H9 (cell line): ENCODE results near the gene COPS4. TPM values are rescaled to one million over a fixed set of nuclear protein-coding genes. Genes with fewer than 3 reads are reported as not detected.

ENCODE experiments used
- DNase-seq: peaks from one replicate; pipeline ENCODE4 v3.0.0-alpha.2; 2017
- H2AFZ ChIP-seq: one replicate; pipeline ENCODE4 v1.6.1; 2013; ENCODE audit warnings: mild to moderate bottlenecking, low read length, control low read depth, moderate library complexity
- H2AK5ac ChIP-seq: 2 replicates; pipeline ENCODE4 v1.6.1; 2013; ENCODE audit warnings: low read length, control low read depth, mixed read lengths; ENCODE audit not compliant: insufficient read length
- H2BK120ac ChIP-seq: one replicate; pipeline ENCODE4 v1.6.1; 2013; ENCODE audit warnings: low read depth, mild to moderate bottlenecking, low read length, control low read depth, inconsistent platforms; ENCODE audit not compliant: poor library complexity, severe bottlenecking
- H2BK12ac ChIP-seq: 2 replicates; pipeline ENCODE4 v1.6.1; 2013; ENCODE audit warnings: low read length, control low read depth, mixed read lengths, low read depth; ENCODE audit not compliant: insufficient read length
- H2BK15ac ChIP-seq: 2 replicates; pipeline ENCODE4 v1.6.1; 2013; ENCODE audit warnings: low read depth, low read length, control low read depth
- H2BK20ac ChIP-seq: one replicate; pipeline ENCODE4 v1.6.1; 2013; ENCODE audit warnings: low read depth, mild to moderate bottlenecking, low read length, control low read depth, inconsistent platforms; ENCODE audit not compliant: poor library complexity, severe bottlenecking
- H2BK5ac ChIP-seq: 2 replicates; pipeline ENCODE4 v1.6.1; 2013; ENCODE audit warnings: low read length, control low read depth, mixed read lengths; ENCODE audit not compliant: insufficient read length
- H3K14ac ChIP-seq: 2 replicates; pipeline ENCODE4 v1.6.1; 2013; ENCODE audit warnings: low read length, control low read depth; ENCODE audit not compliant: insufficient read depth
- H3K18ac ChIP-seq: 2 replicates; pipeline ENCODE4 v1.6.1; 2013; ENCODE audit warnings: low read depth, mild to moderate bottlenecking, mixed read lengths, low read length, control low read depth; ENCODE audit not compliant: insufficient read length
- H3K23ac ChIP-seq: 2 replicates; pipeline ENCODE4 v1.6.1; 2013; ENCODE audit warnings: low read length, control low read depth, mixed read lengths, low read depth; ENCODE audit not compliant: insufficient read length
- H3K23me2 ChIP-seq: 2 replicates; pipeline ENCODE4 v1.6.1; 2013; ENCODE audit warnings: low read depth, mild to moderate bottlenecking, mixed read lengths, low read length, control low read depth; ENCODE audit not compliant: insufficient read length, poor library complexity, severe bottlenecking
- H3K27ac ChIP-seq: 2 replicates; pipeline ENCODE4 v1.5.1; 2013; ENCODE audit warnings: low read length, control low read depth, mixed read lengths, low read depth; ENCODE audit not compliant: insufficient read length
- H3K27me3 ChIP-seq: 2 replicates; pipeline ENCODE4 v1.6.1; 2013; ENCODE audit warnings: low read length, control low read depth, inconsistent platforms; ENCODE audit not compliant: insufficient read depth
- H3K4ac ChIP-seq: 2 replicates; pipeline ENCODE4 v1.6.1; 2013; ENCODE audit warnings: low read depth, mild to moderate bottlenecking, control low read depth, inconsistent platforms, low read length, moderate library complexity
- H3K4me1 ChIP-seq: 2 replicates; pipeline ENCODE4 v1.6.1; 2013; ENCODE audit warnings: low read length, control low read depth, inconsistent platforms; ENCODE audit not compliant: insufficient read depth
- H3K4me2 ChIP-seq: 2 replicates; pipeline ENCODE4 v1.6.1; 2013; ENCODE audit warnings: low read length, control low read depth, mixed read lengths; ENCODE audit not compliant: insufficient read length, insufficient read depth
- H3K56ac ChIP-seq: 2 replicates; pipeline ENCODE4 v1.6.1; 2013; ENCODE audit warnings: low read depth, mild to moderate bottlenecking, mixed read lengths, low read length, control low read depth; ENCODE audit not compliant: insufficient read length
- H3K79me1 ChIP-seq: 2 replicates; pipeline ENCODE4 v1.6.1; 2013; ENCODE audit warnings: low read depth, mild to moderate bottlenecking, moderate library complexity, low read length, control low read depth, inconsistent platforms; ENCODE audit not compliant: insufficient read depth, poor library complexity, severe bottlenecking
- H3K79me2 ChIP-seq: 2 replicates; pipeline ENCODE4 v1.6.1; 2013; ENCODE audit warnings: low read length, control low read depth, inconsistent platforms; ENCODE audit not compliant: insufficient read depth
- H3K9ac ChIP-seq: 2 replicates; pipeline ENCODE4 v1.6.1; 2013; ENCODE audit warnings: low read length, control low read depth, mixed read lengths; ENCODE audit not compliant: insufficient read length; ENCODE audit errors: extremely low read depth
- H3K9me3 ChIP-seq: one replicate; pipeline ENCODE4 v1.6.1; 2013; ENCODE audit warnings: low read depth, low read length, inconsistent platforms; ENCODE audit not compliant: control insufficient read depth
- H3T11ph ChIP-seq: one replicate; pipeline ENCODE4 v1.6.1; 2013; ENCODE audit warnings: mild to moderate bottlenecking, low read length, control low read depth, inconsistent platforms
- H4K20me1 ChIP-seq: one replicate; pipeline ENCODE4 v1.6.1; 2013; ENCODE audit not compliant: control insufficient read depth, insufficient read length, insufficient read depth
- H4K5ac ChIP-seq: 2 replicates; pipeline ENCODE4 v1.6.1; 2013; ENCODE audit warnings: low read depth, mild to moderate bottlenecking, mixed read lengths, low read length, control low read depth; ENCODE audit not compliant: insufficient read length
- H4K8ac ChIP-seq: replicated peaks from 2 replicates; pipeline ENCODE4 v1.6.1; 2013; ENCODE audit warnings: low read length, control low read depth, mixed read lengths, low read depth; ENCODE audit not compliant: insufficient read length
- H4K91ac ChIP-seq: 2 replicates; pipeline ENCODE4 v1.6.1; 2013; ENCODE audit warnings: low read depth, mild to moderate bottlenecking, moderate library complexity, mixed read lengths, low read length, control low read depth; ENCODE audit not compliant: insufficient read length
- H3K27ac Mint-ChIP-seq, 3 experiments: 2 replicates in 2 of 3; 3 replicates in 1 of 3; pipeline ENCODE4 v1.8.0; 2020 to 2021; ENCODE audit warnings: mixed read lengths in 3 of 3, mild to moderate bottlenecking in 1 of 3, moderate library complexity in 1 of 3
- H3K27me3 Mint-ChIP-seq: 2 replicates; pipeline ENCODE4 v1.8.0; 2021; ENCODE audit warnings: low read depth, mild to moderate bottlenecking, moderate library complexity, mixed read lengths
- H3K36me3 Mint-ChIP-seq, 3 experiments: 2 replicates in 2 of 3; 3 replicates in 1 of 3; pipeline ENCODE4 v1.8.0; 2020 to 2021; ENCODE audit warnings: low read depth in 3 of 3, mixed read lengths in 3 of 3; ENCODE audit not compliant: insufficient read depth in 1 of 3
- H3K4me1 Mint-ChIP-seq, 2 experiments: 2 replicates each; pipeline ENCODE4 v1.8.0; 2020; ENCODE audit warnings: mixed read lengths in 2 of 2
- H3K4me3 Mint-ChIP-seq, 2 experiments: 2 replicates in 1 of 2; 3 replicates in 1 of 2; pipeline ENCODE4 v1.8.0; 2020 to 2021; ENCODE audit warnings: mild to moderate bottlenecking in 2 of 2, mixed read lengths in 2 of 2, moderate library complexity in 1 of 2
- H3K9me3 Mint-ChIP-seq, 2 experiments: 2 replicates in 1 of 2; 3 replicates in 1 of 2; pipeline ENCODE4 v1.8.0; 2020; ENCODE audit warnings: mild to moderate bottlenecking in 2 of 2, mixed read lengths in 2 of 2, moderate library complexity in 1 of 2
- WGBS: extraction: QIAGEN DNeasy Blood & Tissue Kit; methylation state at CpG from one replicate; pipeline ENCODE4 v1.1.7; 2013; ENCODE audit warnings: missing lambda C conversion rate, low lambda C conversion rate, mixed read lengths; ENCODE audit not compliant: insufficient read length; ENCODE audit errors: extremely low coverage; 5-methylcytosine and 5-hydroxymethylcytosine counted together
- total RNA-seq: library from RNA; stranded (reverse); gene quantifications from 2 replicates; pipeline ENCODE4 v1.2.1, GENCODE V29; 2021
- TF ChIP-seq, protein P1 (sequence below): fragments of 200-600 bp; sonication (generic); conservative IDR thresholded peaks from 3 replicates; pipeline ENCODE4 v1.8.0; 2021; ENCODE audit warnings: antibody characterized with exemption, mild to moderate bottlenecking

The COPS4 gene
- total RNA-seq, 1 experiment from 2014 or later = 39.9 TPM

DNA sequence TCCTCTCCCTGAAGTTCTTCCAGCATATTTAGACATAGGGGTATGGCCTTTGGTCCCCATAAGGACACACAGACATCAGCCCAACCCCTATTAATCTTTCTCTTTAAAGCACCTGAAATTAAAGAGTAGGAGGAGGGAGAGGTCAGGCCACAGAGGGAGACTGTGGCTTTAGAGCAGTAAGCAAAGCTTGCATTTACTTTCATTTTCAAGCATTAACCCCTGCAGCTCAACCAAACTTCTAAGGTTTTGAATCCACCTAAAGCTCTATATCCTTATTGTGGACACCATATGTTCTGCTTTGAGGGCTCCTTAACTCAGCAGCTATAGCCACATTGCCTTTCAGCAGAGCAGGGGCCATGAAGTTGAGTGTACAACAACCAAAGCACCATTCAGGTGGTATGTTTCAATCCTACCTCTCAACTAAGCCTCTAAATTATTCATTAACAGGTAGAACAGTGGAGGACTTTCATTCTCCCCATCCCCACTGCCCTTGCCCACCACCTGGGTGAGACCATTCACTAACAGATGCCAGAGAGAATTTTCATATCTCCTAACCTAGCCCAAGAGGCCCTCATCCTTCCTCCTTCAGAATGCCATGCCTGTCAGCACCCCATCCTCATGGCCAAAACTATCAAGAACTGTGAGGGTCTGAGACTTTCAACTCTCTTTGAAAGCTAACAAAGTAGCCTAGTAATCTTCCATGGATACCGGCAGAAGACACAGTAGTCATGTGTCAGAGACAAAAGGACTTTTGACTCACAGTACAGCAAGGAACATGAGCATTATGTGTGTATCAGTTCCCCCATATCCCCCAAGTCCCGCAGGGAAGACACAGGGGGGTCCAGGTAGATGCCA lies 45.2 kb upstream of the COPS4 start:
- H2BK15ac ChIP-seq = no peak overlapping the region
- no peak overlapping the region for H3K4me2 ChIP-seq
- Mint-ChIP-seq H3K4me3 (no peak overlapping the region), H3K27me3 (no peaks in the 10 kb centered on the region), H3K4me1 (no peaks in the 10 kb centered on the region), H3K27ac (no peak overlapping the region; a peak in 1 of 7 replicates), H3K36me3 (peaks cover 0 to 4% (median 3%) of the 10 kb centered on the region in 3 experiments; a peak in 4 of 7 replicates), H3K9me3 (no peaks in the 10 kb centered on the region; a peak in 1 of 5 replicates)
- H4K20me1 ChIP-seq = no peaks in the 10 kb centered on the region
- H2BK5ac ChIP-seq = no peak overlapping the region
- peaks cover 6% of the 10 kb centered on the region for H3K79me1 ChIP-seq
- H4K5ac ChIP-seq = no peak overlapping the region
- H2BK20ac ChIP-seq = no peak overlapping the region
- no peak overlapping the region for H3K56ac ChIP-seq
- H2AK5ac ChIP-seq = no peak overlapping the region
- no peak overlapping the region for H3K4ac ChIP-seq
- H4K91ac ChIP-seq = no peak overlapping the region
- H3K9me3 ChIP-seq = no peaks in the 10 kb centered on the region
- no peak overlapping the region for H3K14ac ChIP-seq
- H2AFZ ChIP-seq = no peak overlapping the region
- no peak overlapping the region for H2BK12ac ChIP-seq
- H3K9ac ChIP-seq = no peak overlapping the region
- no peak for DNase-seq
- H3K27me3 ChIP-seq = no peaks in the 10 kb centered on the region
- no peak overlapping the region for H3K18ac ChIP-seq
- no peak overlapping the region for H3K27ac ChIP-seq
- no peaks in the 10 kb centered on the region for H3K23me2 ChIP-seq
- no peak overlapping the region for H2BK120ac ChIP-seq
- H3K4me1 ChIP-seq = no peaks in the 10 kb centered on the region
- TF ChIP-seq, protein P1, sequence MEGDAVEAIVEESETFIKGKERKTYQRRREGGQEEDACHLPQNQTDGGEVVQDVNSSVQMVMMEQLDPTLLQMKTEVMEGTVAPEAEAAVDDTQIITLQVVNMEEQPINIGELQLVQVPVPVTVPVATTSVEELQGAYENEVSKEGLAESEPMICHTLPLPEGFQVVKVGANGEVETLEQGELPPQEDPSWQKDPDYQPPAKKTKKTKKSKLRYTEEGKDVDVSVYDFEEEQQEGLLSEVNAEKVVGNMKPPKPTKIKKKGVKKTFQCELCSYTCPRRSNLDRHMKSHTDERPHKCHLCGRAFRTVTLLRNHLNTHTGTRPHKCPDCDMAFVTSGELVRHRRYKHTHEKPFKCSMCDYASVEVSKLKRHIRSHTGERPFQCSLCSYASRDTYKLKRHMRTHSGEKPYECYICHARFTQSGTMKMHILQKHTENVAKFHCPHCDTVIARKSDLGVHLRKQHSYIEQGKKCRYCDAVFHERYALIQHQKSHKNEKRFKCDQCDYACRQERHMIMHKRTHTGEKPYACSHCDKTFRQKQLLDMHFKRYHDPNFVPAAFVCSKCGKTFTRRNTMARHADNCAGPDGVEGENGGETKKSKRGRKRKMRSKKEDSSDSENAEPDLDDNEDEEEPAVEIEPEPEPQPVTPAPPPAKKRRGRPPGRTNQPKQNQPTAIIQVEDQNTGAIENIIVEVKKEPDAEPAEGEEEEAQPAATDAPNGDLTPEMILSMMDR = no peak
- H4K8ac ChIP-seq = no peak overlapping the region
- no peak overlapping the region for H3T11ph ChIP-seq
- no peak overlapping the region for H3K23ac ChIP-seq
- H3K79me2 ChIP-seq = no peaks in the 10 kb centered on the region
- no CpG with 5 or more reads among the region's 2 CpGs for WGBS
